Measurements from ENCODE around the gene RPP30.

RPP30 gene

GRCh38 chr10:90947030-90947960 lies 75.5 kb downstream of the RPP30 start:
- no peak for DNase-seq
